HepG2 (cell line): Measurements from ENCODE around the gene TMEM267. TPM values are rescaled to one million over a fixed set of nuclear protein-coding genes. Genes with fewer than 3 reads are reported as not detected.

Source experiments
- ATAC-seq: fragments of 200-7000 bp; cut with Tn5 transposase; 3 replicates; pipeline ENCODE4 v1.9.1; 2020; ENCODE audit warnings: mild to moderate bottlenecking, moderate library complexity
- BruUV-seq: library from RNA; stranded (reverse); fragments of 400-500 nt; replicated peaks from 2 replicates; lab custom pipeline; 2021; lab: Mats Ljungman, UMichigan
- CTCF ChIA-PET: fragments of 300-600 bp; formaldehyde crosslinking; extraction: SDS; loops from one replicate; lab custom pipeline; 2021; ENCODE audit warnings: low total read pairs, inconsistent platforms, low intra/inter-chr PET ratio; lab: Yijun Ruan, JAX
- POLR2A ChIA-PET: fragments of 350-600 bp; sonication (Branson Sonifier 250); formaldehyde crosslinking; loops from one replicate; lab custom pipeline; 2020; ENCODE audit warnings: antibody characterized with exemption, inconsistent platforms; lab: Yijun Ruan, JAX
- DNase-seq: peaks from one replicate; pipeline ENCODE4 v3.0.0-alpha.2; 2015; ENCODE audit warnings: low spot score
- FAIRE-seq: peaks from 3 replicates; lab custom pipeline; 2011; peaks lifted over from hg19 to GRCh38; lab: Jason Lieb, UNC
- H2AFZ ChIP-seq: one replicate; pipeline ENCODE4 v1.6.1; 2011; ENCODE audit warnings: low read length, inconsistent platforms
- H3K27ac ChIP-seq: fragments of 300-600 bp; 3 replicates; pipeline ENCODE4 v1.8.0; 2011; ENCODE audit warnings: mixed run types, mild to moderate bottlenecking, mixed read lengths, low read length, inconsistent platforms; ENCODE audit not compliant: insufficient read depth; ENCODE audit errors: extremely low read length
- H3K27me3 ChIP-seq, 2 experiments: fragments of 200-600 bp in 1 of 2; 2 replicates in 1 of 2; 3 replicates in 1 of 2; pipeline versions ENCODE4 v1.6.0 to v1.8.0; 2011; ENCODE audit warnings: low read length in 2 of 2, mild to moderate bottlenecking in 2 of 2, moderate library complexity in 2 of 2, inconsistent platforms in 1 of 2; ENCODE audit not compliant: insufficient read depth in 2 of 2, control insufficient read depth in 1 of 2
- H3K36me3 ChIP-seq, 2 experiments: fragments of 200-600 bp in 1 of 2; replicated peaks in 1 of 2; 2 replicates in 1 of 2; 3 replicates in 1 of 2; pipeline versions ENCODE4 v1.5.1 to v1.8.0; 2011; ENCODE audit warnings: low read length in 2 of 2, inconsistent platforms in 1 of 2; ENCODE audit not compliant: insufficient read depth in 2 of 2, control insufficient read depth in 1 of 2
- H3K4me1 ChIP-seq: 2 replicates; pipeline ENCODE4 v1.5.1; 2012; ENCODE audit warnings: low read length, inconsistent platforms; ENCODE audit not compliant: insufficient read depth
- H3K4me2 ChIP-seq: 2 replicates; pipeline ENCODE4 v1.6.0; 2011; ENCODE audit warnings: low read depth, low read length, inconsistent platforms
- H3K4me3 ChIP-seq, 3 experiments: fragments of 200-600 bp in 1 of 3; sonication (generic), shearing (Covaris generic) in 1 of 3; replicated peaks in 1 of 3; 2 replicates each; pipeline ENCODE4 v1.5.1; 2011 to 2016; ENCODE audit warnings: low read length in 3 of 3, inconsistent platforms in 2 of 3, low read depth in 2 of 3, mild to moderate bottlenecking in 2 of 3, control low read depth in 1 of 3, mixed read lengths in 1 of 3; ENCODE audit not compliant: insufficient read depth in 1 of 3
- H3K79me2 ChIP-seq: one replicate; pipeline ENCODE4 v1.6.1; 2011; ENCODE audit warnings: low read length, inconsistent platforms; ENCODE audit not compliant: insufficient read depth
- H3K9ac ChIP-seq: 2 replicates; pipeline ENCODE4 v1.6.0; 2011; ENCODE audit warnings: mild to moderate bottlenecking, low read depth, low read length, inconsistent platforms; ENCODE audit not compliant: insufficient read depth
- H3K9me3 ChIP-seq: 2 replicates; pipeline ENCODE4 v1.5.1; 2012; ENCODE audit warnings: mild to moderate bottlenecking, low read length
- H4K20me1 ChIP-seq: 2 replicates; pipeline ENCODE4 v1.6.0; 2011; ENCODE audit warnings: inconsistent platforms, mild to moderate bottlenecking, low read length, moderate library complexity; ENCODE audit not compliant: insufficient read depth
- ARID2 ChIP-seq: sonication (generic); formaldehyde crosslinking; IDR thresholded peaks from 2 replicates; pipeline ENCODE4 v1.8.1; 2022; ENCODE audit warnings: mild to moderate bottlenecking, missing genetic modification reagents, borderline replicate concordance
- CREM ChIP-seq, 2 experiments: sonication (generic) in 1 of 2; formaldehyde crosslinking in 1 of 2; IDR thresholded peaks; 2 replicates each; pipeline versions ENCODE4 v1.4.0 to v1.6.1; 2016 to 2020; ENCODE audit warnings: antibody characterized with exemption in 1 of 2, mild to moderate bottlenecking in 1 of 2, missing genetic modification reagents in 1 of 2
- ESRRA ChIP-seq: sonication (generic); formaldehyde crosslinking; IDR thresholded peaks from 2 replicates; pipeline ENCODE4 v1.5.1; 2020; ENCODE audit warnings: mild to moderate bottlenecking, low read depth, missing genetic modification reagents
- SP4 ChIP-seq: sonication (generic); formaldehyde crosslinking; IDR thresholded peaks from 2 replicates; pipeline ENCODE4 v1.8.1; 2023; ENCODE audit warnings: mild to moderate bottlenecking, missing genetic modification reagents
- TOPORS ChIP-seq: sonication (generic); formaldehyde crosslinking; IDR thresholded peaks from 2 replicates; pipeline ENCODE4 v1.8.0; 2023; ENCODE audit warnings: mild to moderate bottlenecking, missing genetic modification reagents
- ZFP36L2 ChIP-seq: sonication (generic); formaldehyde crosslinking; IDR thresholded peaks from 2 replicates; pipeline ENCODE4 v1.4.0; 2020; ENCODE audit warnings: missing genetic modification reagents
- ZNF234 ChIP-seq: sonication (generic); formaldehyde crosslinking; conservative IDR thresholded peaks from 2 replicates; pipeline ENCODE4 v1.5.1; 2020; ENCODE audit warnings: mild to moderate bottlenecking, missing genetic modification reagents
- ZNF431 ChIP-seq: sonication (generic); formaldehyde crosslinking; IDR thresholded peaks from 2 replicates; pipeline ENCODE4 v1.9.0; 2022; ENCODE audit warnings: missing genetic modification reagents, low read depth, mild to moderate bottlenecking, borderline replicate concordance
- ZNF460 ChIP-seq: sonication (generic); formaldehyde crosslinking; IDR thresholded peaks from 2 replicates; pipeline ENCODE4 v1.5.1; 2020; ENCODE audit warnings: missing genetic modification reagents, mild to moderate bottlenecking, borderline replicate concordance
- ZNF589 ChIP-seq: sonication (generic); formaldehyde crosslinking; conservative IDR thresholded peaks from 2 replicates; pipeline ENCODE4 v1.8.0; 2022; ENCODE audit warnings: mild to moderate bottlenecking, moderate library complexity, missing genetic modification reagents
- ZNF615 ChIP-seq: sonication (generic); formaldehyde crosslinking; IDR thresholded peaks from 2 replicates; pipeline ENCODE4 v1.5.0; 2020; ENCODE audit warnings: mild to moderate bottlenecking, missing genetic modification reagents, borderline replicate concordance
- WGBS: methylation state at CpG from one replicate; pipeline ENCODE4 v1.1.6; 2017; ENCODE audit warnings: low lambda C conversion rate; 5-methylcytosine and 5-hydroxymethylcytosine counted together
- in situ Hi-C: cut with HindIII; loops from 2 replicates; pipeline ENCODE4 v1.10.0; 2017; ENCODE audit warnings: low pct_unique_long_range_greater_than_20kb; ENCODE audit not compliant: extremely low pct_ligation_motif_present
- intact Hi-C: fragments of 100-400 bp; cut with micrococcal nuclease; formaldehyde crosslinking; loops from one replicate; pipeline ENCODE4 v1.10.0; 2022; ENCODE audit not compliant: unreplicated experiment
- polyA plus RNA-seq, 8 experiments: library from polyadenylated mRNA; depleted of rRNA in 3 of 8; stranded (reverse) in 7 of 8; unstranded in 1 of 8; fragments of >200 nt; fragmentation: Illumina TruSeq in 4 of 8; extraction: Trizol in 4 of 8; gene quantifications; 2 replicates each; pipeline versions ENCODE4 v1.2.1 to v1.2.3, GENCODE V29; 2011 to 2016; ENCODE audit warnings: low read depth in 4 of 8, missing spikeins in 1 of 8, mixed read lengths in 1 of 8; ENCODE audit not compliant: insufficient read depth in 1 of 8
- total RNA-seq, 5 experiments: library from RNA; depleted of rRNA; stranded (reverse); fragments of >200 nt; fragmentation: Illumina TruSeq; extraction: Trizol; gene quantifications; 2 replicates each; pipeline ENCODE4 v1.2.3, GENCODE V29; 2016; ENCODE audit warnings: low read depth in 1 of 5
- TF ChIP-seq, protein P1 (sequence below): IDR thresholded peaks from 2 replicates; pipeline ENCODE4 v1.6.1; 2012; ENCODE audit warnings: low read length, improper control_type of control experiment
- TF ChIP-seq, protein P2 (sequence below), 2 experiments: fragments of 450-650 bp in 1 of 2; sonication (generic) in 1 of 2; formaldehyde crosslinking in 1 of 2; IDR thresholded peaks; 2 replicates each; pipeline versions ENCODE4 v1.6.1 to v1.8.0; 2016 to 2022; ENCODE audit warnings: antibody characterized with exemption in 1 of 2, mild to moderate bottlenecking in 1 of 2, missing genetic modification reagents in 1 of 2

TMEM267 gene
- total and polyA plus RNA-seq, 2 of the 13 experiments (the other 11 are each of a cell fraction or from before 2014, with no cell fraction given), result 8.9 to 12.6 TPM

DNA sequence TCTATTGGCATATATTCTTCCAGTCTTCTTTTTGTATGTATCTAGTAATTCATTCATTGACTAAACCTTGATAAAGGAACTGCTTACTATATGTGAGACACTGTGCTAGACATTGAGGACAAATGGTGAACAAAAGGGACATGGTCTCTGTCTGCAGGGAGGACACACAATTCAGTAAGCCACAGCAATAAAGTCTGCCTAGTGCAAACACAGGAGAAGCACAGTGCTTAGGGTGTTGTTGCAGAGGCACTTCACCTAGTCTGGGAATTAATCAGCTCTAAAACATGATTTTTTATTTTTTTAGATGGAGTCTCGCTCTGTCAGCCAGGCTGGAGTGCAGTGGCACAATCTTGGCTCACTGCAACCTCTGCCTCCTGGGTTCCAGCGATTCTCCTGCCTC, 65.1 kb downstream of the TMEM267 start:
- H3K4me1 ChIP-seq, result peaks cover 38% of the 10 kb centered on the region
- ATAC-seq (no peak), DNase-seq (no peak), FAIRE-seq (no peak)
- TF ChIP-seq ZFP36L2 (CRISPR knock-in tag) (no peak), ARID2 (no peak), CREM (IDR thresholded peaks at IDR 0.05) (no peak), CREM (CRISPR knock-in tag; IDR thresholded peaks at IDR 0.05) (no peak), ZNF460 (CRISPR knock-in tag) (no peak), ZNF589 (no peak), ZNF234 (CRISPR knock-in tag) (no peak), ZNF615 (CRISPR knock-in tag) (no peak), SP4 (CRISPR knock-in tag) (no peak), TOPORS (CRISPR knock-in tag) (no peak), ZNF431 (CRISPR knock-in tag) (no peak), ESRRA (no peak)
- TF ChIP-seq, protein P1, sequence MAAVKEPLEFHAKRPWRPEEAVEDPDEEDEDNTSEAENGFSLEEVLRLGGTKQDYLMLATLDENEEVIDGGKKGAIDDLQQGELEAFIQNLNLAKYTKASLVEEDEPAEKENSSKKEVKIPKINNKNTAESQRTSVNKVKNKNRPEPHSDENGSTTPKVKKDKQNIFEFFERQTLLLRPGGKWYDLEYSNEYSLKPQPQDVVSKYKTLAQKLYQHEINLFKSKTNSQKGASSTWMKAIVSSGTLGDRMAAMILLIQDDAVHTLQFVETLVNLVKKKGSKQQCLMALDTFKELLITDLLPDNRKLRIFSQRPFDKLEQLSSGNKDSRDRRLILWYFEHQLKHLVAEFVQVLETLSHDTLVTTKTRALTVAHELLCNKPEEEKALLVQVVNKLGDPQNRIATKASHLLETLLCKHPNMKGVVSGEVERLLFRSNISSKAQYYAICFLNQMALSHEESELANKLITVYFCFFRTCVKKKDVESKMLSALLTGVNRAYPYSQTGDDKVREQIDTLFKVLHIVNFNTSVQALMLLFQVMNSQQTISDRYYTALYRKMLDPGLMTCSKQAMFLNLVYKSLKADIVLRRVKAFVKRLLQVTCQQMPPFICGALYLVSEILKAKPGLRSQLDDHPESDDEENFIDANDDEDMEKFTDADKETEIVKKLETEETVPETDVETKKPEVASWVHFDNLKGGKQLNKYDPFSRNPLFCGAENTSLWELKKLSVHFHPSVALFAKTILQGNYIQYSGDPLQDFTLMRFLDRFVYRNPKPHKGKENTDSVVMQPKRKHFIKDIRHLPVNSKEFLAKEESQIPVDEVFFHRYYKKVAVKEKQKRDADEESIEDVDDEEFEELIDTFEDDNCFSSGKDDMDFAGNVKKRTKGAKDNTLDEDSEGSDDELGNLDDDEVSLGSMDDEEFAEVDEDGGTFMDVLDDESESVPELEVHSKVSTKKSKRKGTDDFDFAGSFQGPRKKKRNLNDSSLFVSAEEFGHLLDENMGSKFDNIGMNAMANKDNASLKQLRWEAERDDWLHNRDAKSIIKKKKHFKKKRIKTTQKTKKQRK, result no peak
- TF ChIP-seq, protein P2, sequence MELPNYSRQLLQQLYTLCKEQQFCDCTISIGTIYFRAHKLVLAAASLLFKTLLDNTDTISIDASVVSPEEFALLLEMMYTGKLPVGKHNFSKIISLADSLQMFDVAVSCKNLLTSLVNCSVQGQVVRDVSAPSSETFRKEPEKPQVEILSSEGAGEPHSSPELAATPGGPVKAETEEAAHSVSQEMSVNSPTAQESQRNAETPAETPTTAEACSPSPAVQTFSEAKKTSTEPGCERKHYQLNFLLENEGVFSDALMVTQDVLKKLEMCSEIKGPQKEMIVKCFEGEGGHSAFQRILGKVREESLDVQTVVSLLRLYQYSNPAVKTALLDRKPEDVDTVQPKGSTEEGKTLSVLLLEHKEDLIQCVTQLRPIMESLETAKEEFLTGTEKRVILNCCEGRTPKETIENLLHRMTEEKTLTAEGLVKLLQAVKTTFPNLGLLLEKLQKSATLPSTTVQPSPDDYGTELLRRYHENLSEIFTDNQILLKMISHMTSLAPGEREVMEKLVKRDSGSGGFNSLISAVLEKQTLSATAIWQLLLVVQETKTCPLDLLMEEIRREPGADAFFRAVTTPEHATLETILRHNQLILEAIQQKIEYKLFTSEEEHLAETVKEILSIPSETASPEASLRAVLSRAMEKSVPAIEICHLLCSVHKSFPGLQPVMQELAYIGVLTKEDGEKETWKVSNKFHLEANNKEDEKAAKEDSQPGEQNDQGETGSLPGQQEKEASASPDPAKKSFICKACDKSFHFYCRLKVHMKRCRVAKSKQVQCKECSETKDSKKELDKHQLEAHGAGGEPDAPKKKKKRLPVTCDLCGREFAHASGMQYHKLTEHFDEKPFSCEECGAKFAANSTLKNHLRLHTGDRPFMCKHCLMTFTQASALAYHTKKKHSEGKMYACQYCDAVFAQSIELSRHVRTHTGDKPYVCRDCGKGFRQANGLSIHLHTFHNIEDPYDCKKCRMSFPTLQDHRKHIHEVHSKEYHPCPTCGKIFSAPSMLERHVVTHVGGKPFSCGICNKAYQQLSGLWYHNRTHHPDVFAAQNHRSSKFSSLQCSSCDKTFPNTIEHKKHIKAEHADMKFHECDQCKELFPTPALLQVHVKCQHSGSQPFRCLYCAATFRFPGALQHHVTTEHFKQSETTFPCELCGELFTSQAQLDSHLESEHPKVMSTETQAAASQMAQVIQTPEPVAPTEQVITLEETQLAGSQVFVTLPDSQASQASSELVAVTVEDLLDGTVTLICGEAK (IDR thresholded peaks at IDR 0.05), result no peak
- TF ChIP-seq, protein P2 (CRISPR knock-in tag; IDR thresholded peaks at IDR 0.05), result no peak
- no peak overlapping the region for H3K27ac ChIP-seq
- no peaks in the 10 kb centered on the region for H3K27me3 ChIP-seq
- ChIA-PET CTCF (no interaction called here), POLR2A (no interaction called here)
- no peak overlapping the region for H3K4me2 ChIP-seq
- no peak overlapping the region for H2AFZ ChIP-seq
- H3K9me3 ChIP-seq, result no peaks in the 10 kb centered on the region
- in situ Hi-C loops, result no loop called here
- no peaks in the 10 kb centered on the region for H3K36me3 ChIP-seq
- H3K79me2 ChIP-seq, result no peaks in the 10 kb centered on the region
- no peaks in the 10 kb centered on the region for H4K20me1 ChIP-seq
- H3K4me3 ChIP-seq, result no peak overlapping the region
- intact Hi-C loops, result no loop called here
- BruUV-seq, result no TSS peak
- no peak overlapping the region for H3K9ac ChIP-seq
- WGBS, result 90% methylated on average over 2 of the region's 2 CpGs
